ENCODE results near the gene HNRNPDL. TPM values are rescaled to one million over a fixed set of nuclear protein-coding genes. Genes with fewer than 3 reads are reported as not detected.
A peak's percentile ranks its signal among the peaks of the same experiment; 100 is the strongest.
"Not testable (repeated sequence)": the region's sequence is repeated elsewhere in the genome, so short reads cannot be mapped to it uniquely, and the experiment has no call there.

Gene HNRNPDL
- total RNA-seq (2021) (179 and 193 TPM in 2 replicates), Bru-seq, nascent RNA (percentile 99 among the genes with signal in this experiment), BruChase-seq, experiment 1, labeled RNA remaining after a 2-hour chase (percentile 100 among the genes with signal in this experiment), BruChase-seq, experiment 2, labeled RNA remaining after a 6-hour chase (percentile 100 among the genes with signal in this experiment)
- long read RNA-seq, transcript HNRNPDL-201 (8 exons, 3,781 nt) = major isoform, 114 of 230 reads
- long read RNA-seq, transcript HNRNPDL-204 (7 exons, 2,404 nt) = minor isoform, 31 of 230 reads
- long read RNA-seq, transcript HNRNPDL-202 (9 exons, 1,402 nt) = minor isoform, 25 of 230 reads
- long read RNA-seq, partial matches to known transcripts = 51 of 230 reads
- long read RNA-seq, other reads (novel, unspliced or antisense) = 8 of 230 reads

DNA sequence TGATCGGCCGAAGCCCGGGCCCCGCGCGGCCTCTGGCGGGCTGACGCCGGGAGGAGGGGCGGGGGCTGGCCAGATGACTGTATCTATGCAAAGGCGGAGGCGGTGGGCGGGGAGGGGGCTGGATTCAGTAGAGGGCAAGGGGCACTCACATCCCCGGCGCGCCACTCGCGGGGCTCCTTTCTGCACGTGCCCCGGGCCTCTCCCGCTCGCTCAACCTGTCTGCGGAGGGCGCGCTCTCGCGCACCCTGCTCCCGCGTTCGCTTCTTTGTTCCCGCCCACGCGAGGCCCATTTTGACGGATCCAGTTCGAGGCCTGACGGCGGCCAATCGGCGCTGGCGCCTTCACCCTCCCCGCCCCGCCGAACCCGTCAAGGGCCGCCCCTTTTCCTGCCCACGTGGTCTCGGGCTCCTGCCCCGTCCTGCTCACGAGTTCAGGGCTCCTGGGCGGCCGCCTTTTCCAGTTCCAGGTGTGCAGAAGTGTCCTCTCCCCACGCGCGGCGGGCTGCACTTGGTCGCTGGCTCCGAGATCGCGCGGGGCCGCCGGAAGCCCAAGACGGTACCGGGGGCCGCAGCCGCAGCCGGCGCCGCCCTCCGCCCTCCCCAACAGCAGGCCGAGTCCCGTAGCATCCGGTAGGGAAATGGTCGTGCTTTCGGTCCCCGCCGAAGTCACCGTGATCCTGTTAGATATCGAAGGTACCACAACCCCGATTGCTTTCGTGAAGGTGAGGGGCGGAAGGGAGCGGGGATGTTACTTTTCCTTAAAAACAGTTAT lies at the start of gene HNRNPDL, which contains the start of gene ENOPH1:
HNRNPDL (minus strand) TSS at position 270 of the 771 bp plus-strand sequence. CDS start 772 bp downstream, outside the sequence.
ENOPH1 (plus strand) TSS at position 398 of the 771 bp plus-strand sequence; CDS start at position 638, 240 bp downstream.
- peaks cover 42% of the 10 kb centered on the region for H4K20me1 ChIP-seq (ENCODE audit: insufficient read depth)
- CTCF ChIA-PET = no interaction called here

GRCh38 chr4:82479562-82479961 lies 49.3 kb upstream of the HNRNPDL start:
- no peak overlapping the region for H3K27ac ChIP-seq
- TF ChIP-seq EZH2 (IDR thresholded peaks at IDR 0.05; ENCODE audit: low read depth) (no peak), CTCF (conservative IDR thresholded peaks at IDR 0.05) (no peak)
- H3K4me1 ChIP-seq (replicated peaks; ENCODE audit: insufficient read depth) = no peaks in the 10 kb centered on the region
- no peak overlapping the region for H2AFZ ChIP-seq
- no TSS peak for BruUV-seq (replicated peaks)
- no peak overlapping the region for H3K4me2 ChIP-seq
- H3F3A ChIP-seq (ENCODE audit: insufficient read depth, low read depth) = no peaks in the 10 kb centered on the region
- DNase-seq = no peak
- no peaks in the 10 kb centered on the region for H3K27me3 ChIP-seq (ENCODE audit: insufficient read depth, low read depth)
- H3K9me3 ChIP-seq (ENCODE audit: insufficient read depth, low read depth) = no peaks in the 10 kb centered on the region
- ChIA-PET POLR2A (ENCODE audit: unreplicated experiment) (no interaction called here), CTCF (interaction anchor here (0.6 kb wide), 1 partner anchor 1008 kb away, joined by 7 read pairs; no protein-coding TSS in a partner anchor)
- intact Hi-C loops (cut with micrococcal nuclease; ENCODE audit: unreplicated experiment) = no loop called here
- H3K9me2 ChIP-seq (ENCODE audit: insufficient read depth) = no peaks in the 10 kb centered on the region
- no peak overlapping the region for H3K4me3 ChIP-seq
- H3K79me2 ChIP-seq (ENCODE audit: low read depth) = no peaks in the 10 kb centered on the region
- H3K36me3 ChIP-seq (ENCODE audit: low read depth) = no peaks in the 10 kb centered on the region
- H4K20me1 ChIP-seq (ENCODE audit: insufficient read depth) = no peaks in the 10 kb centered on the region

More for the DNA sequence above, at the start of gene HNRNPDL, which contains the start of gene ENOPH1:
- intact Hi-C loops (cut with micrococcal nuclease; ENCODE audit: unreplicated experiment) = no loop called here
- BruUV-seq (replicated peaks) = no TSS peak
- peaks cover 33% of the 10 kb centered on the region; the same call in 1 of the 2 replicates for H3F3A ChIP-seq (ENCODE audit: insufficient read depth, low read depth)
- no peaks in the 10 kb centered on the region for H3K27me3 ChIP-seq (ENCODE audit: insufficient read depth, low read depth)
- H3K4me3 ChIP-seq = peak within 1 kb of the TSS; percentile 97
- peak within 1 kb of the TSS; percentile 87 for H3K27ac ChIP-seq
- peaks cover 35% of the 10 kb centered on the region for H3K4me1 ChIP-seq (replicated peaks; ENCODE audit: insufficient read depth)
- TF ChIP-seq EZH2 (IDR thresholded peaks at IDR 0.05; ENCODE audit: low read depth) = no peak
- TF ChIP-seq CTCF (conservative IDR thresholded peaks at IDR 0.05) = no peak
- peak; percentile 83 to 93 for DNase-seq
- no peaks in the 10 kb centered on the region for H3K9me2 ChIP-seq (ENCODE audit: insufficient read depth)
- no peaks in the 10 kb centered on the region for H3K9me3 ChIP-seq (ENCODE audit: insufficient read depth, low read depth)
- H3K79me2 ChIP-seq (ENCODE audit: low read depth) = peaks cover 86% of the 10 kb centered on the region
- H2AFZ ChIP-seq = peak within 1 kb of the TSS; percentile 88
- POLR2A ChIA-PET (ENCODE audit: unreplicated experiment) = interaction anchor here (0.7 kb wide), 1 partner anchor 57 kb away, joined by 3 read pairs; the partner anchor contains the start of gene HNRNPD
- peaks cover 32% of the 10 kb centered on the region for H3K36me3 ChIP-seq (ENCODE audit: low read depth)
- H3K4me2 ChIP-seq = peak within 1 kb of the TSS; percentile 90

GRCh38 chr4:82477469-82477868 lies 47.2 kb upstream of the HNRNPDL start:
- POLR2A ChIA-PET (ENCODE audit: unreplicated experiment); H3K27me3 ChIP-seq (ENCODE audit: insufficient read depth, low read depth); H3K9me2 ChIP-seq (ENCODE audit: insufficient read depth); H3K9me3 ChIP-seq (ENCODE audit: insufficient read depth, low read depth); CTCF ChIA-PET; DNase-seq; H3K79me2 ChIP-seq (ENCODE audit: low read depth); H3K27ac ChIP-seq; H3F3A ChIP-seq (ENCODE audit: insufficient read depth, low read depth); H4K20me1 ChIP-seq (ENCODE audit: insufficient read depth); BruUV-seq (replicated peaks); H3K4me2 ChIP-seq; intact Hi-C loops (cut with micrococcal nuclease; ENCODE audit: unreplicated experiment); H2AFZ ChIP-seq; H3K4me1 ChIP-seq (replicated peaks; ENCODE audit: insufficient read depth); H3K4me3 ChIP-seq; H3K36me3 ChIP-seq (ENCODE audit: low read depth): not testable (repeated sequence)

GRCh38 chr4:82475931-82476330 lies 45.7 kb upstream of the HNRNPDL start:
- H3K4me2 ChIP-seq; H3K27me3 ChIP-seq (ENCODE audit: insufficient read depth, low read depth); H3K9me2 ChIP-seq (ENCODE audit: insufficient read depth); H3F3A ChIP-seq (ENCODE audit: insufficient read depth, low read depth); H4K20me1 ChIP-seq (ENCODE audit: insufficient read depth); intact Hi-C loops (cut with micrococcal nuclease; ENCODE audit: unreplicated experiment); H3K4me1 ChIP-seq (replicated peaks; ENCODE audit: insufficient read depth); H3K79me2 ChIP-seq (ENCODE audit: low read depth); BruUV-seq (replicated peaks); H3K4me3 ChIP-seq; H3K9me3 ChIP-seq (ENCODE audit: insufficient read depth, low read depth); H3K27ac ChIP-seq; DNase-seq; CTCF ChIA-PET; POLR2A ChIA-PET (ENCODE audit: unreplicated experiment); H3K36me3 ChIP-seq (ENCODE audit: low read depth); H2AFZ ChIP-seq: not testable (repeated sequence)
